Choroid plexus epithelial cell (primary cell): ENCODE measurements around the gene PRADC1.

Experiments
- DNase-seq: peaks from one replicate; pipeline ENCODE4 v3.0.0-alpha.2; 2010; ENCODE audit warnings: low read depth
- H3K4me3 ChIP-seq: 2 replicates; pipeline ENCODE4 v1.5.1; 2011; ENCODE audit warnings: low read depth, mild to moderate bottlenecking, control low read depth, low read length, moderate library complexity
- CTCF ChIP-seq: conservative IDR thresholded peaks from 2 replicates; pipeline ENCODE4 v1.5.1; 2011; ENCODE audit warnings: low read depth, mild to moderate bottlenecking, control low read depth, inconsistent platforms, low read length, moderate library complexity

Gene PRADC1

DNA sequence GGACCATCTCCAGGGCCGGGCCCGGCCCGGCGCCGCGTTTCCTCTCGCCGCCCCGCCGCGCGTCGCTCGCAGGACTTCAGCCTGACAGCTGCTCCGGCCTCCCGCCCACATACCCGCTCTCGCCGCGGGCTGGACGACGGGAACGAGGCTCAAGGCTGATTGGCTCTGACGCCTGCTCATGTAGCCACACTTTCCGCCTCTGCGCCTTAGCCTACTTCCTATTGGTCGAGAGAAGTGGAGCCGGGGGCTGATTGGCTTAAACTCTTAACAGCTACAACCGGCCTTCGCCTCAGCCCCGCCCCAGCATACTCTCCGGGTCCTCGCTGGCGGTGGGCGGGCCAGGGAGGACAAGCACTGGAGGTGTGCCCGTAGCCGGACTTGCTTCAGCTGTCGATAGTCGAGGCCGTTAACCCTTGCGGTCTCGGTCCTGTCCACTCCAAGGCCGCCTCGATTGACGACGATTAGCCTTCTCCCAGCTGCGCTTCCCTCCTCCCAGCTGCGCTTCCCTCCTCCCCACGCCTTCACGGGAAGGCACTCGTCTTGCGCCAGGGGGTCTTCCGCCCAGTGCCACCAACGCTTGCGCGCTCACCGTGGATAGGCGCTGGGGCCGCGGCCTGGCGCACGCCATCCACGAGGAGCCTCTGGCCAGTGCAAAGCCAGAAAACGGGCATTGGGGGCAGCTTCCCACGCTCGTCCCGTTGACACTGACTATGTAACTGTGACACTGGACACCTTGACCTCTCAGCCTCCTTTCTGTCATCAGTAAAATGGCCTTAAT, at the start of gene PRADC1:
Gene PRADC1, minus strand, starts transcription at position 86 of the 778 bp plus-strand sequence. Its CDS starts 79 bp downstream, at position 7.
- no peak for TF ChIP-seq CTCF
- H3K4me3 ChIP-seq: peak within 1 kb of the TSS; percentile 96

DNA sequence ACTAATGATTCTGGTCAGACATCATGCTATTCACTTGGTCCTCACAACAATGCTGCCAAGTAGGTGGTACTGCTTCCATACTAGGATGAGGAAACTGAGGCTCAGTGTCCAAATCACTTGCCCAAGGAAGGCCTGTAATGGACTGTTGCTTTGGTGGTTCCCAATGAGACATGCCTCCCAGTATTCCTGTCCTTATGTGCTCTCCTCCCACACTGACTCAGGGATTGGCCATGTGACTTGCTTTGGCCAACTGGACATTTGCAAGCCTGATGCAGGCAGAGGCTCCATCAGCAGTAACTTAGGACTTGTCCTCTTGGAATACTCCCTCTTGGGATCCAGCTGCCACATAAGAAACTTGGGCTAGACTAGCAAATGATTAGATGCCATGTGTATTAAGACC, 48.2 kb upstream of the PRADC1 start:
- H3K4me3 ChIP-seq: no peak overlapping the region
- no peak for TF ChIP-seq CTCF
- no peak for DNase-seq

More for the DNA sequence above, at the start of gene PRADC1:
- DNase-seq: peak; percentile 100

- DNase-seq: no peak
- TF ChIP-seq CTCF: no peak
- no peak overlapping the region for H3K4me3 ChIP-seq
These were observed 46.8 kb upstream of the PRADC1 start for GRCh38 chr2:73279852-73280251.

GRCh38 chr2:73272270-73272669, 39.2 kb upstream of the PRADC1 start:
- no peak for TF ChIP-seq CTCF
- DNase-seq: no peak
- no peak overlapping the region for H3K4me3 ChIP-seq

DNA sequence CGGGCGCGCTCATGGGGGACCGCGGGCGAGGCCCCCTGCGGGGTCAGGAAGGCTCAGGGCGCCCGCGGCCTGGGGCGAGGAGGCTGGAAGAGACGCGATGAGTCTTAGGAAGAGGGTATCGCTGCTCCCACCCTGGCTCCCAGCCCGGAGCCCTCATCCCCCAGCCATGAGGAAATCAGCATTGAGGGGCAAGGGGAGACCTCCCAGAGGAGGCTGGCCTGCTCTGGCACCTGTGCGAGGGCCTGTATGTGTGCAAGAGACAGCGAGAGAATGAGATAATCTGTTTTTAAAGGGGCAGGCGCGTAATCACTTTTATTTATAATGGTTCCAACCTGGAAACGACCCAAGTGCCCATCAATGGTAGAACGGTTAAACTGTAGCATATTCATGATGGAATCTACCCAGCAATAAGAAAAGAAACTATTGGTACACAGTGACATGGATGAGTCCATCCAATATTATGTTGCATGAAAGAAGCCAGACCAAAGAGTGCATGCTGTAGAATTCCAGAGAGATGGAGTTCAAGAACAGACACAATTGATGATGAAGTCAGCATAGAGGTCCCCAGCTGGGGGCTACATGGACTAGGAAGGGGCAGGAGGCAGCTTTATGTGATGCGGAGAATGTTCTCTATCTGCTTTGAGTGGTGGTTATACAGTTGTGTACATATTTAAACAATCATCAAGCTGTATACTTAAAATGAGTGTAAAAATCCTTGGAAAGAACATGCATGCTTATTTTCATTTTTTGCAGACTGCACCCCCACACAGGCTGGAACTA, 36.8 kb upstream of the PRADC1 start:
- DNase-seq: no peak
- H3K4me3 ChIP-seq: no peak overlapping the region
- TF ChIP-seq CTCF: no peak

DNA sequence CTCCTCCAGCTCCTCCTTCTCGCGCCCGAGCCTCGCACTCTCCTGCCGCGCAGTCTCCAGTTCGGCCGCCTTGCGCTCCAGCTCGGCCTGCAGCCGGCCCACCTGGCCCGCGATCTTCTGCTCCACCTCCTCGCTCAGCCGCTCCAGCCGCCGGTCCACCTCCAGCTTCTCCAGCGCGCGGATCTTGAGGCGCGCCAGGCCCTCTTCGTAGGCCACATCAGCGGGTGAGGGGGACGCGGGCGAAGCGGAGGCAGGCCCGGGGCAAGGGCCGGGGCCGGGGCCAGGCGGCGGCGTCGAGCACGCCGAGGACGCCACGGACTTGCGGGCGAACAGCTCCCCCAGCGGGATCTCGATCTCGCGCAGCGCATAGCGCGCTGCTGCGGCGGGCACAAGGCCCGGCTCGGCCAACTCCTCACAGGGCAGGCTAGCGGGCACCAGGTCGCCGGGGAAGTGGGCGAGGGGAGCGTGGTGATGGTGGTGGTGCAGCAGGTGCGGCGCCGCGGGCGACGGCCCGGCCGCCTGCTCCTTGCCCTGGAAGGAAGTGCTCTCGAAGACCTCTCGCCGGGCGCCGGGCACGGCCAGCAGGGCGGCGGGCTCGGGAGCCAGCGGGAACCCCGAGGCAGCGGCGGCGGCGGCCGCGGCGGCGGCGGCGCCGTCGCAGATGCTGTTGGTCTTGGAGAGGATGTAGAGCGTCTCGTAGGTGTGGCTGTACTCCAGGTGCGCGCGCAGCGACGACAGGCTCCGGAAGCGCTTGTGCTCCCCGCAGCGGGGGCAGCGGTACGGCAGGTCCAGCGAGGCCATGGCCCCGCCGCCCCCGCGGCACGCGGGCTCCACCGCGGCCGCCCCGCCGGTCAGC, 36.0 kb upstream of the PRADC1 start:
- peak; percentile 11 for TF ChIP-seq CTCF
- DNase-seq: peak; percentile 13
- peak overlapping the region; percentile 10 for H3K4me3 ChIP-seq
